Panc1 (cell line): ENCODE measurements around the gene FUOM.

Source experiments
- POLR2AphosphoS5 ChIP-seq: IDR thresholded peaks from 2 replicates; pipeline ENCODE4 v1.6.1; 2012; ENCODE audit warnings: mild to moderate bottlenecking, low read depth, low read length, moderate library complexity
- REST ChIP-seq, 2 experiments: IDR thresholded peaks; 2 replicates each; pipeline ENCODE4 v1.6.1; 2011 to 2012; ENCODE audit warnings: low read depth in 2 of 2, control low read depth in 1 of 2, low read length in 1 of 2, mild to moderate bottlenecking in 1 of 2, moderate library complexity in 1 of 2; ENCODE audit not compliant: insufficient read depth in 1 of 2
- SIN3A ChIP-seq: IDR thresholded peaks from 2 replicates; pipeline ENCODE4 v1.6.1; 2012; ENCODE audit warnings: low read depth, mild to moderate bottlenecking, low read length, moderate library complexity, borderline replicate concordance; ENCODE audit not compliant: insufficient read depth
- TF ChIP-seq, protein P1 (sequence below): fragments of 450-650 bp; IDR thresholded peaks from 2 replicates; pipeline ENCODE4 v1.5.1; 2017; ENCODE audit warnings: mild to moderate bottlenecking

DNA sequence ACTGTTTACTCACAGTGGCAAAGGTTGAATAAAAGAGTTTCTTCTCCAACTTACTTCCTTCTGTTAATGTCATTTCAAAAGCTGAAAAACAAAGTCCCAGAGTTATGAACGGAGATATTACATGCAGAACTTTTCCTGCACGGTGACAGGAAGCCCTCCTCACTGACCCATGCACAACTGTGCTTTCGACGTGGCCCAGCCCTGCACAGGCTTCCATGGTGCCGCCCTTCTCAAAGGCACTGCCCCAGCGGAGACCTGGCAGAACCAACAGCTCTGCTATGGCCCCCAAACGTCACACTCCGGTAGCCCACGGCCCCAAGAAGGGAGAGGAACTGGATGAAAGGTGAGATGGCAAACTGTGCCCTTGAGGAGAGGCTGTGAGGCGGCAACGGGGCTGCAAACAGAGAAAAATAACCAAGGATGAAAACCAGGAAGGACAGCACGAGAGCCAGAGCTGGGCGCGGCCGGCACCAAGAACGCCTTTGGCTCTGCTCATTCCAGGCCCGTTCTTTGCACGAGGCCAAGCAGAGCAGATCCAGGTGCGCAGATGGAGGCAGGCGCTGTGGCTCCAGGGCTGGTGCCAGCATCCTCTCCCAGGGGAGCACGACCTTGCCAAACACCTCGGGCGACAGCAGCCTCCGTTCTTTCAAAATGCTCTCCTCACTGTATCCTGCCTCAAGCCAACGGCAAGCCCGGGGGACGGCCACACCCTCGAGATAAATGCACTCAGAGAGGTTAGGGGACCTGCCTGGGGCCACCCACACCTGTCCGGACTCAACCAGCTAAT, 7.0 kb upstream of the FUOM start:
- TF ChIP-seq REST (IDR thresholded peaks at IDR 0.05; ENCODE audit: insufficient read depth in 1 of 2, low read depth in 2 of 2, low read length in 1 of 2) (no peak), SIN3A (no peak), POLR2AphosphoS5 (no peak)
- TF ChIP-seq, protein P1, sequence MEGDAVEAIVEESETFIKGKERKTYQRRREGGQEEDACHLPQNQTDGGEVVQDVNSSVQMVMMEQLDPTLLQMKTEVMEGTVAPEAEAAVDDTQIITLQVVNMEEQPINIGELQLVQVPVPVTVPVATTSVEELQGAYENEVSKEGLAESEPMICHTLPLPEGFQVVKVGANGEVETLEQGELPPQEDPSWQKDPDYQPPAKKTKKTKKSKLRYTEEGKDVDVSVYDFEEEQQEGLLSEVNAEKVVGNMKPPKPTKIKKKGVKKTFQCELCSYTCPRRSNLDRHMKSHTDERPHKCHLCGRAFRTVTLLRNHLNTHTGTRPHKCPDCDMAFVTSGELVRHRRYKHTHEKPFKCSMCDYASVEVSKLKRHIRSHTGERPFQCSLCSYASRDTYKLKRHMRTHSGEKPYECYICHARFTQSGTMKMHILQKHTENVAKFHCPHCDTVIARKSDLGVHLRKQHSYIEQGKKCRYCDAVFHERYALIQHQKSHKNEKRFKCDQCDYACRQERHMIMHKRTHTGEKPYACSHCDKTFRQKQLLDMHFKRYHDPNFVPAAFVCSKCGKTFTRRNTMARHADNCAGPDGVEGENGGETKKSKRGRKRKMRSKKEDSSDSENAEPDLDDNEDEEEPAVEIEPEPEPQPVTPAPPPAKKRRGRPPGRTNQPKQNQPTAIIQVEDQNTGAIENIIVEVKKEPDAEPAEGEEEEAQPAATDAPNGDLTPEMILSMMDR: no peak
